ENCODE data around the gene GSS. TPM values are rescaled to one million over a fixed set of nuclear protein-coding genes. Genes with fewer than 3 reads are reported as not detected.

The GSS gene
- total RNA-seq, 1 donor from 2014 or later: 48.3 TPM

GRCh38 chr20:34942301-34942700 lies 13.3 kb downstream of the GSS start:
- peaks cover 4% of the 10 kb centered on the region for H3K27me3 Mint-ChIP-seq (ENCODE audit: unreplicated experiment)
- no peaks in the 10 kb centered on the region for H3K9me3 Mint-ChIP-seq (ENCODE audit: unreplicated experiment)
- DNase-seq (ENCODE audit: low spot score): no peak
- no peak for TF ChIP-seq CTCF (IDR thresholded peaks at IDR 0.05; ENCODE audit: unreplicated experiment)
- H3K4me1 Mint-ChIP-seq (ENCODE audit: unreplicated experiment): no peaks in the 10 kb centered on the region
- H3K4me3 Mint-ChIP-seq (ENCODE audit: unreplicated experiment): no peak overlapping the region
- H3K27ac Mint-ChIP-seq (ENCODE audit: unreplicated experiment): no peak overlapping the region
- peaks cover 18% of the 10 kb centered on the region for H3K36me3 Mint-ChIP-seq (ENCODE audit: low read depth, unreplicated experiment)

GRCh38 chr20:34941226-34941625 lies 14.4 kb downstream of the GSS start:
- no peak overlapping the region for H3K27ac Mint-ChIP-seq (ENCODE audit: unreplicated experiment)
- H3K4me1 Mint-ChIP-seq (ENCODE audit: unreplicated experiment): no peaks in the 10 kb centered on the region
- DNase-seq (ENCODE audit: low spot score): no peak
- H3K4me3 Mint-ChIP-seq (ENCODE audit: unreplicated experiment): no peak overlapping the region
- no peaks in the 10 kb centered on the region for H3K9me3 Mint-ChIP-seq (ENCODE audit: unreplicated experiment)
- peaks cover 4% of the 10 kb centered on the region for H3K27me3 Mint-ChIP-seq (ENCODE audit: unreplicated experiment)
- TF ChIP-seq CTCF (IDR thresholded peaks at IDR 0.05; ENCODE audit: unreplicated experiment): no peak
- peaks cover 17% of the 10 kb centered on the region for H3K36me3 Mint-ChIP-seq (ENCODE audit: low read depth, unreplicated experiment)

- no peak overlapping the region for H3K4me3 Mint-ChIP-seq (ENCODE audit: unreplicated experiment)
- no peak for DNase-seq (ENCODE audit: low spot score)
- no peaks in the 10 kb centered on the region for H3K27me3 Mint-ChIP-seq (ENCODE audit: unreplicated experiment)
- no peak for TF ChIP-seq CTCF (IDR thresholded peaks at IDR 0.05; ENCODE audit: unreplicated experiment)
- no peaks in the 10 kb centered on the region for H3K4me1 Mint-ChIP-seq (ENCODE audit: unreplicated experiment)
- no peak overlapping the region for H3K27ac Mint-ChIP-seq (ENCODE audit: unreplicated experiment)
- no peaks in the 10 kb centered on the region for H3K9me3 Mint-ChIP-seq (ENCODE audit: unreplicated experiment)
- peaks cover 14% of the 10 kb centered on the region for H3K36me3 Mint-ChIP-seq (ENCODE audit: low read depth, unreplicated experiment)
Observed at GRCh38 chr20:34940081-34940481, 15.5 kb downstream of the GSS start.

- H3K4me3 Mint-ChIP-seq (ENCODE audit: unreplicated experiment): no peak overlapping the region
Observed at GRCh38 chr20:34938466-34939163, 17.0 kb downstream of the GSS start.

More at GRCh38 chr20:34938466-34939163, 17.0 kb downstream of the GSS start:
- no peak for DNase-seq (ENCODE audit: low spot score)
- no peaks in the 10 kb centered on the region for H3K9me3 Mint-ChIP-seq (ENCODE audit: unreplicated experiment)
- no peaks in the 10 kb centered on the region for H3K4me1 Mint-ChIP-seq (ENCODE audit: unreplicated experiment)
- H3K36me3 Mint-ChIP-seq (ENCODE audit: low read depth, unreplicated experiment): peaks cover 21% of the 10 kb centered on the region
- TF ChIP-seq CTCF (IDR thresholded peaks at IDR 0.05; ENCODE audit: unreplicated experiment): no peak
- H3K27ac Mint-ChIP-seq (ENCODE audit: unreplicated experiment): no peak overlapping the region
- no peaks in the 10 kb centered on the region for H3K27me3 Mint-ChIP-seq (ENCODE audit: unreplicated experiment)
